IMR-90 (cell line): ENCODE data around the gene STX2. TPM values are rescaled to one million over a fixed set of nuclear protein-coding genes. Genes with fewer than 3 reads are reported as not detected.

Experiments
- ATAC-seq: fragments of 200-7000 bp; cut with Tn5 transposase; 2 replicates; pipeline ENCODE4 v1.9.1; 2020; ENCODE audit warnings: low read depth, mild to moderate bottlenecking, moderate library complexity
- BruUV-seq: library from RNA; stranded (reverse); fragments of 400-500 nt; replicated peaks from 2 replicates; lab custom pipeline; 2021; lab: Mats Ljungman, UMichigan
- CTCF ChIA-PET: fragments of 300-600 bp; formaldehyde crosslinking; extraction: SDS; loops from one replicate; lab custom pipeline; 2021; ENCODE audit warnings: antibody characterized with exemption; lab: Yijun Ruan, JAX
- POLR2A ChIA-PET: fragments of 300-600 bp; sonication (Branson Sonifier 250); formaldehyde crosslinking; loops from one replicate; lab custom pipeline; 2022; ENCODE audit warnings: antibody characterized with exemption; ENCODE audit not compliant: unreplicated experiment; lab: Charles Lee
- DNase-seq: peaks from one replicate; pipeline ENCODE4 v3.0.0; 2013
- H2AFZ ChIP-seq: replicated peaks from 2 replicates; pipeline ENCODE3; 2013; ENCODE audit warnings: low read length, mild to moderate bottlenecking; ENCODE audit not compliant: poor library complexity
- H2AK5ac ChIP-seq: 2 replicates; pipeline ENCODE4 v1.6.1; 2013; ENCODE audit warnings: low read depth, low read length, inconsistent platforms
- H2AK9ac ChIP-seq: replicated peaks from 2 replicates; pipeline ENCODE3; 2013; ENCODE audit warnings: mild to moderate bottlenecking, low read depth, low read length, moderate library complexity; ENCODE audit not compliant: poor library complexity
- H2BK120ac ChIP-seq: 2 replicates; pipeline ENCODE4 v1.6.1; 2013; ENCODE audit warnings: low read depth, low read length, inconsistent platforms
- H2BK15ac ChIP-seq: 3 replicates; pipeline ENCODE4 v1.6.1; 2013; ENCODE audit warnings: low read depth, low read length, inconsistent platforms
- H2BK20ac ChIP-seq: 2 replicates; pipeline ENCODE4 v1.6.1; 2013; ENCODE audit warnings: low read depth, mild to moderate bottlenecking, inconsistent platforms, low read length, moderate library complexity
- H2BK5ac ChIP-seq: 2 replicates; pipeline ENCODE4 v1.6.1; 2013; ENCODE audit warnings: mild to moderate bottlenecking, low read depth, low read length, inconsistent platforms; ENCODE audit not compliant: poor library complexity, severe bottlenecking
- H3K14ac ChIP-seq: replicated peaks from 2 replicates; pipeline ENCODE4 v1.6.1; 2013; ENCODE audit warnings: low read depth, low read length, inconsistent platforms
- H3K18ac ChIP-seq: 2 replicates; pipeline ENCODE4 v1.6.1; 2013; ENCODE audit warnings: low read depth, low read length, control low read depth
- H3K23ac ChIP-seq: 2 replicates; pipeline ENCODE4 v1.6.1; 2013; ENCODE audit warnings: low read depth, low read length, inconsistent platforms
- H3K27ac ChIP-seq: 2 replicates; pipeline ENCODE4 v1.5.1; 2013; ENCODE audit warnings: mild to moderate bottlenecking, control low read depth, low read length; ENCODE audit not compliant: insufficient read depth
- H3K27me3 ChIP-seq: 2 replicates; pipeline ENCODE4 v1.6.1; 2013; ENCODE audit warnings: low read length; ENCODE audit not compliant: control insufficient read depth, insufficient read depth
- H3K36me3 ChIP-seq: 2 replicates; pipeline ENCODE4 v1.6.1; 2013; ENCODE audit warnings: low read length, mixed read lengths; ENCODE audit not compliant: control insufficient read depth, insufficient read depth
- H3K4ac ChIP-seq: 2 replicates; pipeline ENCODE4 v1.6.1; 2013; ENCODE audit warnings: low read depth, low read length, inconsistent platforms
- H3K4me1 ChIP-seq: 2 replicates; pipeline ENCODE4 v1.6.1; 2013; ENCODE audit warnings: low read length, mixed read lengths; ENCODE audit not compliant: control insufficient read depth, insufficient read depth
- H3K4me2 ChIP-seq: 2 replicates; pipeline ENCODE4 v1.6.1; 2013; ENCODE audit warnings: low read depth, mild to moderate bottlenecking, control low read depth, low read length, moderate library complexity
- H3K4me3 ChIP-seq: 2 replicates; pipeline ENCODE4 v1.5.1; 2013; ENCODE audit warnings: low read depth, mild to moderate bottlenecking, control low read depth, low read length, moderate library complexity; ENCODE audit not compliant: insufficient read depth
- H3K56ac ChIP-seq: 2 replicates; pipeline ENCODE4 v1.6.1; 2013; ENCODE audit warnings: low read length, inconsistent platforms; ENCODE audit not compliant: insufficient read depth; ENCODE audit errors: extremely low read depth
- H3K79me1 ChIP-seq, 2 experiments: 2 replicates each; pipeline ENCODE4 v1.6.1; 2013; ENCODE audit warnings: low read length in 2 of 2, inconsistent platforms in 1 of 2, low read depth in 1 of 2
- H3K9ac ChIP-seq: 2 replicates; pipeline ENCODE4 v1.6.1; 2013; ENCODE audit warnings: low read depth, low read length, control low read depth
- H3K9me1 ChIP-seq: 2 replicates; pipeline ENCODE4 v1.6.1; 2013; ENCODE audit warnings: low read length, inconsistent platforms; ENCODE audit not compliant: insufficient read depth
- H3K9me3 ChIP-seq: 2 replicates; pipeline ENCODE4 v1.6.1; 2013; ENCODE audit warnings: low read length; ENCODE audit not compliant: control insufficient read depth, insufficient read depth
- H4K20me1 ChIP-seq: 2 replicates; pipeline ENCODE4 v1.6.1; 2013; ENCODE audit warnings: low read length, inconsistent platforms; ENCODE audit not compliant: insufficient read depth
- H4K5ac ChIP-seq: 2 replicates; pipeline ENCODE4 v1.6.1; 2013; ENCODE audit warnings: mild to moderate bottlenecking, low read depth, low read length, control low read depth
- H4K8ac ChIP-seq, 2 experiments: 2 replicates each; pipeline ENCODE4 v1.6.1; 2013; ENCODE audit warnings: low read depth in 2 of 2, low read length in 2 of 2, control low read depth in 1 of 2, inconsistent platforms in 1 of 2
- H4K91ac ChIP-seq: 2 replicates; pipeline ENCODE4 v1.6.1; 2013; ENCODE audit warnings: low read depth, low read length, inconsistent platforms; ENCODE audit not compliant: insufficient read depth
- CEBPB ChIP-seq: IDR thresholded peaks from 2 replicates; pipeline ENCODE4 v1.6.1; 2012; ENCODE audit warnings: low read depth, low read length, improper control_type of control experiment
- MAFK ChIP-seq: IDR thresholded peaks from 2 replicates; pipeline ENCODE4 v1.6.1; 2012; ENCODE audit warnings: low read depth, low read length, improper control_type of control experiment
- MAZ ChIP-seq: IDR thresholded peaks from 2 replicates; pipeline ENCODE4 v1.6.1; 2012; ENCODE audit warnings: low read depth, mild to moderate bottlenecking, low read length, improper control_type of control experiment, moderate library complexity, borderline replicate concordance
- POLR2A ChIP-seq: IDR thresholded peaks from 2 replicates; pipeline ENCODE4 v1.6.1; 2012; ENCODE audit warnings: mild to moderate bottlenecking, low read depth, low read length
- RAD21 ChIP-seq: IDR thresholded peaks from 2 replicates; pipeline ENCODE4 v1.6.1; 2012; ENCODE audit warnings: low read length, improper control_type of control experiment
- SMC3 ChIP-seq: fragments of 150-350 bp; IDR thresholded peaks from 2 replicates; pipeline ENCODE4 v1.6.1; 2016; ENCODE audit warnings: low read depth, mild to moderate bottlenecking, antibody characterized with exemption, low read length, moderate library complexity
- WGBS, 2 experiments: methylation state at CpG; one replicate each; pipeline versions ENCODE4 v1.1.5 to v1.1.7; 2013; ENCODE audit warnings: missing lambda C conversion rate in 2 of 2; ENCODE audit not compliant: insufficient read length in 1 of 2; ENCODE audit errors: extremely low coverage in 2 of 2; 5-methylcytosine and 5-hydroxymethylcytosine counted together
- dilution Hi-C: fragments of 300-500 bp; cut with HindIII; formaldehyde crosslinking; loops from one replicate; pipeline ENCODE4 v1.14.3; 2018; ENCODE audit warnings: low sequenced_read_pairs; ENCODE audit not compliant: unreplicated experiment
- in situ Hi-C: fragments of 300-500 bp; cut with MboI; formaldehyde crosslinking; loops from 3 replicates; pipeline ENCODE4 v1.14.3; 2019; ENCODE audit warnings: low sequenced_read_pairs, inconsistent platforms, mixed read lengths
- intact Hi-C: fragments of 100-400 bp; cut with micrococcal nuclease; formaldehyde crosslinking; loops from 2 replicates; pipeline ENCODE4 v1.10.0; 2022
- polyA plus RNA-seq, 3 experiments: library from polyadenylated mRNA; depleted of rRNA; stranded (reverse); fragments of >200 nt; gene quantifications; 2 replicates each; pipeline ENCODE4 v1.2.3, GENCODE V29; 2012; ENCODE audit warnings: low replicate concordance in 1 of 3
- total RNA-seq: library from RNA; depleted of rRNA; stranded (reverse); fragments of >200 nt; gene quantifications from 2 replicates; pipeline ENCODE4 v1.2.3, GENCODE V29; 2012

Gene STX2
- total and polyA plus RNA-seq, 2 of the 4 experiments (the other 2 are of a cell fraction), result 26.9 to 32.5 TPM

DNA sequence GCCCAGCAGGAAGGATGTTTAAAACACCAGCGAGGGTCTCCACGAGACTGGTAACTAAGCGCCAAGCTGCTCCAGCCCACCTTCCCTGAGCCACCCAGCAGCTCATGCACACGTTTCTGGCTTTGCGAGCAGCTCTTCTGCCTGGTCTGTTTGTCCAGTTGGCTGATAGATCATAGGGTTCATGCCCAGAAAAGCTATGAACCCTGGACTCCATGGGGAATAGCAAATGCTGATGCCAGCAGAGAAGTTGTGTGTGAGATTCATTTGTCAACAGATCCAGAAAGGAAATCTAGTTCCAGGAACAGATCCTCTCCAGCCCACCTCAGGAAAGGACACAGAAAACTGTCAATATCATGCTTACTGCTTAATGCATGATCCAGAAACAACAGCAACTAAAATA lies 94.8 kb downstream of the STX2 start:
- Histone ChIP-seq H3K79me1 (no peaks in the 10 kb centered on the region), H3K18ac (no peak overlapping the region), H2BK120ac (no peak overlapping the region), H3K14ac (no peak overlapping the region), H2BK5ac (no peak overlapping the region), H4K20me1 (no peaks in the 10 kb centered on the region), H3K23ac (no peak overlapping the region), H2AFZ (no peak overlapping the region), H3K9me3 (peaks cover 7% of the 10 kb centered on the region; the same call in 1 of the 2 replicates), H3K4me3 (no peak overlapping the region), H3K36me3 (no peaks in the 10 kb centered on the region), H3K4ac (no peak overlapping the region), H4K5ac (no peak overlapping the region), H2BK15ac (no peak overlapping the region), H4K91ac (no peak overlapping the region), H3K9me1 (no peaks in the 10 kb centered on the region), H2AK9ac (no peak overlapping the region), H3K27ac (no peak overlapping the region), H3K4me2 (no peak overlapping the region), H3K4me1 (no peaks in the 10 kb centered on the region), H4K8ac (no peak overlapping the region), H3K56ac (no peak overlapping the region), H3K27me3 (no peaks in the 10 kb centered on the region), H2AK5ac (no peak overlapping the region), H3K9ac (no peak overlapping the region), H2BK20ac (no peak overlapping the region)
- BruUV-seq, result no TSS peak
- POLR2A ChIA-PET, result no interaction called here
- 50% methylated on average over 3 of the region's 5 CpGs; no CpG with 5 or more reads in 1 of the 2 experiments for WGBS, 2 experiments
- CTCF ChIA-PET, result no interaction called here
- dilution Hi-C loops (no loop called here), in situ Hi-C loops (loop anchor here (25.0 kb wide), 2 partner anchors 707 to 1957 kb away; no protein-coding TSS in a partner anchor), intact Hi-C loops (no loop called here)
- ATAC-seq, result no peak
- TF ChIP-seq POLR2A, result no peak
- TF ChIP-seq RAD21, result no peak
- no peak for TF ChIP-seq CEBPB
- no peak for TF ChIP-seq MAFK
- TF ChIP-seq SMC3, result no peak
- TF ChIP-seq MAZ, result no peak
- DNase-seq, result no peak
